Measurements from ENCODE around the gene CTSK.
"Not testable (repeated sequence)": the region's sequence is repeated elsewhere in the genome, so short reads cannot be mapped to it uniquely, and the experiment has no call there.

The CTSK gene

DNA sequence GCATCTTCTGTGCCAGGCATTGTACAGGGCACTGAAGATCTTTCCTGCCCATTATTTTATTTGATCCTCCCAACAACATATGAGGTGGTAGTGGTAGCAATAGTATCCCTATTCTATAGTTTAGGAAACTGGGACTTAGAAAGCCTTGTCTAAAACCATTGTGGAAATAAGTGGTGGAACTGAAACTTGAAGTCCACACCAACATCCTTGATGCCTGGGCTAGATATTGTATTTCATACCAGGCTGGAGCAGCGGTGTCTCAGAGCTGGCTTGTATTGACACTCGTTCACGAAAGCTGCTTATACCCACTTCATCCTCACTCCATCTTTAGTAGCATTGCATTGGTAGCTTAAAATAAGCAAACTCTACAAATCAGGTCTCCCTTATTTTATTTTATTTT is 32.8 kb downstream of the CTSK start:
- TF ChIP-seq, protein P1, sequence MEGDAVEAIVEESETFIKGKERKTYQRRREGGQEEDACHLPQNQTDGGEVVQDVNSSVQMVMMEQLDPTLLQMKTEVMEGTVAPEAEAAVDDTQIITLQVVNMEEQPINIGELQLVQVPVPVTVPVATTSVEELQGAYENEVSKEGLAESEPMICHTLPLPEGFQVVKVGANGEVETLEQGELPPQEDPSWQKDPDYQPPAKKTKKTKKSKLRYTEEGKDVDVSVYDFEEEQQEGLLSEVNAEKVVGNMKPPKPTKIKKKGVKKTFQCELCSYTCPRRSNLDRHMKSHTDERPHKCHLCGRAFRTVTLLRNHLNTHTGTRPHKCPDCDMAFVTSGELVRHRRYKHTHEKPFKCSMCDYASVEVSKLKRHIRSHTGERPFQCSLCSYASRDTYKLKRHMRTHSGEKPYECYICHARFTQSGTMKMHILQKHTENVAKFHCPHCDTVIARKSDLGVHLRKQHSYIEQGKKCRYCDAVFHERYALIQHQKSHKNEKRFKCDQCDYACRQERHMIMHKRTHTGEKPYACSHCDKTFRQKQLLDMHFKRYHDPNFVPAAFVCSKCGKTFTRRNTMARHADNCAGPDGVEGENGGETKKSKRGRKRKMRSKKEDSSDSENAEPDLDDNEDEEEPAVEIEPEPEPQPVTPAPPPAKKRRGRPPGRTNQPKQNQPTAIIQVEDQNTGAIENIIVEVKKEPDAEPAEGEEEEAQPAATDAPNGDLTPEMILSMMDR (IDR thresholded peaks at IDR 0.05; ENCODE audit: control insufficient read depth, insufficient read depth, low read depth, low read length, missing control alignments): no peak
- H3K4me3 ChIP-seq (ENCODE audit: control insufficient read depth, low read depth, low read length): no peak overlapping the region
- DNase-seq (ENCODE audit: low read depth): no peak

DNA sequence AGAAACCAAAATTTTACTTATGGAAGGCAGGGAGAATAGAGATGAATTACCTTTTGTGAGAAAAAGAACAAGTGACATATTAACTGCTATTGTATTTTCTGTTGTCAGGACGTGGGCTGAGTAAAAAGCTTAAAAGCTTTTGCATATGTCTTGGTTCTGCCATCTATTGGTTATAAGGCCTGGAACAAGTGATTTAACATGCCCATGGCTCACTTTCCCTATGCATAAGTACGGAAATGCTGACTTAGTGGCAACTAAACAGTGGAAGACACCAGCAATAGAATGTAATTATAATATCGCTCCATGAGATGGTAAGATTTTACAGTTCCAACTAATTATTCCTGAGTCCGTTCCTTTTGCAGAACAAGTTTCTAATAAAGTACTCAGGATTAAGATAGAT is 35.7 kb downstream of the CTSK start:
- DNase-seq (ENCODE audit: low read depth): no peak
- TF ChIP-seq, protein P1 (IDR thresholded peaks at IDR 0.05; ENCODE audit: control insufficient read depth, insufficient read depth, low read depth, low read length, missing control alignments): no peak

DNA sequence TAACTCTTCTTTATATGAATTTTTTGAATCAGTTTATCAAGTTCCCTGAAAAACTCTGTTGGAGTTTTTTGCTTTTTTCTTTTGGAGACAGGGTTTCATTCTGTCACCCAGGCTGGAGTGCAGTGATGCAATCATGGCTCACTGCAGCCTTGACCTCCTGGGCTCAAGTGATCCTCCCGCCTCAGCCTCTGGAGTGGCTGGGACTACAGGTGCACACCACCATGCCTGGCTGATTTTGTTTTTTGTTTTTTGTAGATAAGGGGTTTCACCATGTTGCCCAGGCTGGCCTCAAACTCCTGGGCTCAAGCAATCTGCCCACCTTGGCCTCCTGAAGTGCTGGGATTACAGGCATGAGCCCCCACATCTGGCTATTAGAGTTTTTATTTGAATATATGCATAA is 40.4 kb downstream of the CTSK start:
- DNase-seq (ENCODE audit: low read depth): not testable (repeated sequence)

More for the DNA sequence above, 35.7 kb downstream of the CTSK start:
- H3K4me3 ChIP-seq (ENCODE audit: control insufficient read depth, low read depth, low read length): no peak overlapping the region

DNA sequence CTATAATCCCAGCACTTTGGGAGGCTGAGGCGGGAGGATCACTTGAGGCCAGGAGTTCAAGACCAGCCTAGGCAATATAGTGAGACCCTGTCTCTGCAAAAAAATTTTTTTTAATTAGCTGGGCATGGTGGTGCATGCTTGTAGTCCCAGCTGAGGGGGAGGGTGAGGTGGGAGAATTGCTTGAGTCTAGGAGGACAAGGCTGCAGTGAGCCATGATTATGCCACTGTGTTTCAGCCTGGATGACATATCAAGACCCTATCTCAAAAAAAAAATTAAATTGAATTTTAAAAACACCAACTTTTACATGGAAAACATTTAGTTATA is 42.1 kb downstream of the CTSK start:
- not testable (repeated sequence) for H3K4me3 ChIP-seq (ENCODE audit: control insufficient read depth, low read depth, low read length); DNase-seq (ENCODE audit: low read depth)

More for the DNA sequence above, 40.4 kb downstream of the CTSK start:
- not testable (repeated sequence) for H3K4me3 ChIP-seq (ENCODE audit: control insufficient read depth, low read depth, low read length)

DNA sequence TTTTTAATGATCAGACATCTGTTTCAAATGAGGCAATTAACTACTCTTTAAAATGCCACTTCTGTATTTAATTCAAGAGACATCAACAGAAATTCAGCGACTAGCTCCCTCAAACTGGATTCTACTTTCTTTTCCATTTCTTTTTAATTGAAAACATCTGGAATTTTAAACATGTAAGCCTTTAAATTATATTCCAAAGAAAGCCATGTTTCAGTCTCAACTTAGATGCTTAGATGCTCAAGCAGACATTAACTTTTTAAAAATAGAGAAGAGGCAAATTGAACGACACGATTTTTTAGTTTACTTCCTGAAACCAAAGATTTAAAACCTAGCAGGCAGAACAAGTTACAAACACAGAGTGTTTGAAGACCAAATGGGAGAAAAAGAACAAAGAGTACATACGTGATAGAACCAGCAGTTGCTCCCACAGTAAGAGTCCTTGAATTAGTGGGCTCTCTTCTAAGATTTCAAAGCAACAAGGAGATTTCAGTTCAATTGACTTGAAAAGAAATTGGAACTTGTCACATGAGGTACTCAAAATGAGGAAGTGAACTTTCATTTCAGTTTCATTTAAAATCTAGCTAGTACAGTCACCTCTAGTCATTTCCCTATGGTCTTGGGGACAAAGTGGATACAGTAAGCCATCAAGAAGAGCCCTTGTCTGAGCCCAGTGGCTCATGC is 42.6 kb downstream of the CTSK start, which contains the start of gene CTSS:
Gene CTSS (minus strand): TSS at position 483 of the 681 bp plus-strand sequence. CDS start 1,015 bp downstream, outside the sequence.
- TF ChIP-seq, protein P1 (IDR thresholded peaks at IDR 0.05; ENCODE audit: control insufficient read depth, insufficient read depth, low read depth, low read length, missing control alignments): no peak
- DNase-seq (ENCODE audit: low read depth): no peak
- no peak within 1 kb of the TSS for H3K4me3 ChIP-seq (ENCODE audit: control insufficient read depth, low read depth, low read length)

DNA sequence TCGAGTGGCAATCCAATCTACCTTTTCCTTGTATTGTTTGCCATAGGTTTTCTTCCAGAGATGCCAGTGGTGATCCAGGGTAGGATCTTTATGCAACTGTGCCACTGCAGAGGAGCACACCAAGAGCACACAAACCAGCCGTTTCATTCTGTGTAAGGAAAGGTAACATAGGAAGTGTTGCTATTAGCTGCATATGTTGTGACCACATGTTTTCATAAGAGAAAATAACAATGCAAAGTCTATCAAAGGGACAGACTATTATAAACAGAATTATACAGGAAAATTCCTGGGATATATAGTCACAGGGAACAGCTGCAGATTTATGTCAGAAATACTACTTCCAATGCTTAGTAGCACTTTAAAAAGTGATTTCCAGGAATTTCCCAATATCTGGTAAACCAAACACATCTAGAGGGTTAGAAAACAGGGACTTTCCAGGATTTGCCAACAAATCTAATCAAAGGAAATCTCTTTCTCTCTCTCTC is 43.4 kb downstream of the CTSK start:
- TF ChIP-seq, protein P1 (IDR thresholded peaks at IDR 0.05; ENCODE audit: control insufficient read depth, insufficient read depth, low read depth, low read length, missing control alignments): no peak
- H3K4me3 ChIP-seq (ENCODE audit: control insufficient read depth, low read depth, low read length): no peak overlapping the region
- peak; percentile 47 for DNase-seq (ENCODE audit: low read depth)

DNA sequence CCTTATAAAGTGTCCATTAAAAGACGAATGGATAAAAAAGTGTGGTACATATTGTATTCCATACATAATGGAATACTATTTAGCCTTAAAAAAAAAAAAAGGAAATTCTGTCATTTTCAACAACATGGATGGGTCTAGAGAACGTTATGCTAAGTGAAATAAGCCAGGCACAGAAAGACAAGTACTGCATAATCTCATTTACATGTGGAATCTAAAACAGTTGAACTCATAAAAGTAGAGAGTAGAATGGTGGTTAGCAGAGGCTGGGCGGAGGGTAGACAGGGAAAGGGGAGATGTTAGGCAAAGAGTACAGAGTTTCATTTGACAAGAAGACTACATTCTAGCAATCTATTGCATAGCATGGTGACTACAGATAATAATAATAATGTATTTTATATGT is 45.0 kb downstream of the CTSK start:
- DNase-seq (ENCODE audit: low read depth): no peak
- TF ChIP-seq, protein P1 (IDR thresholded peaks at IDR 0.05; ENCODE audit: control insufficient read depth, insufficient read depth, low read depth, low read length, missing control alignments): no peak
- H3K4me3 ChIP-seq (ENCODE audit: control insufficient read depth, low read depth, low read length): no peak overlapping the region

DNA sequence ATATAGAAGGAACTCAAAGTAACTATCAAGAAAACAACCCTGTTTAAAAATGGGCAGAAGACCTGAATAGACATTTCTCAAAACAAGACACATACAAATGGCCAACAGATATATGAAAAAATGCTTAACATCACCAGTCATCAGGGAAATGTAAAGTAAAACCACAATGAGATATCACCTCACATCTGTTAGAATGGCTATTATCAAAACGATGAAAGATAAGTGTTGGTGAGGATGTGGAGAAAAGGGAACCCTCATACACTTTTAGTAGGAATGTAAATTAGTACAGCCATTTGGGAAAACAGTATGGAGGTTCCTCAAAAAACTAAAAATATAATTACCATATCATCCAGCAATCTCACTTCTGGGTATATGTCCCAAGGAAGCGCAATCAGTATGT is 45.5 kb downstream of the CTSK start:
- TF ChIP-seq, protein P1 (IDR thresholded peaks at IDR 0.05; ENCODE audit: control insufficient read depth, insufficient read depth, low read depth, low read length, missing control alignments): no peak
- no peak for DNase-seq (ENCODE audit: low read depth)
- H3K4me3 ChIP-seq (ENCODE audit: control insufficient read depth, low read depth, low read length): no peak overlapping the region
